Natural killer cell (primary cell): ENCODE measurements around the gene ARMC9. TPM values are rescaled to one million over a fixed set of nuclear protein-coding genes. Genes with fewer than 3 reads are reported as not detected.

ENCODE experiments used
- ATAC-seq, 3 donors: fragments of 150-1000 bp in 2 of 3; fragments of 200-7000 bp in 1 of 3; cut with Tn5 transposase; 1 replicate in 1 of 3; 2 replicates in 2 of 3; pipeline ENCODE4 v1.10.0; 2021; ENCODE audit warnings: mild to moderate bottlenecking in 2 of 3, moderate library complexity in 2 of 3
- DNase-seq, 2 donors: peaks; one replicate each; pipeline versions ENCODE4 v3.0.0 to v3.0.0-alpha.2; 2013 to 2021; ENCODE audit warnings: mixed read lengths in 1 of 2
- H3K27ac ChIP-seq: one replicate; pipeline ENCODE4 v1.5.1; 2013; ENCODE audit warnings: mild to moderate bottlenecking, low read length
- H3K27me3 ChIP-seq: one replicate; pipeline ENCODE4 v1.6.1; 2013; ENCODE audit warnings: low read length; ENCODE audit not compliant: control insufficient read depth, insufficient read depth
- H3K36me3 ChIP-seq: one replicate; pipeline ENCODE4 v1.6.1; 2013; ENCODE audit warnings: low read length; ENCODE audit not compliant: control insufficient read depth, insufficient read depth
- H3K4me1 ChIP-seq: one replicate; pipeline ENCODE4 v1.6.1; 2013; ENCODE audit warnings: low read length; ENCODE audit not compliant: control insufficient read depth, insufficient read depth
- H3K4me3 ChIP-seq: one replicate; pipeline ENCODE4 v1.5.1; 2013; ENCODE audit warnings: low read length
- H3K9me3 ChIP-seq: one replicate; pipeline ENCODE4 v1.6.1; 2013; ENCODE audit warnings: low read length; ENCODE audit not compliant: control insufficient read depth, insufficient read depth
- H3K27ac Mint-ChIP-seq, 2 donors: one replicate each; pipeline ENCODE4 v1.8.0; 2022; ENCODE audit warnings: mild to moderate bottlenecking in 2 of 2, mixed read lengths in 2 of 2, moderate library complexity in 1 of 2
- H3K27me3 Mint-ChIP-seq, 2 donors: one replicate each; pipeline ENCODE4 v1.8.0; 2022; ENCODE audit warnings: low read depth in 2 of 2, mixed read lengths in 2 of 2
- H3K36me3 Mint-ChIP-seq: one replicate; pipeline ENCODE4 v1.8.0; 2022; ENCODE audit warnings: mixed read lengths
- H3K4me1 Mint-ChIP-seq, 2 donors: one replicate each; pipeline ENCODE4 v1.8.0; 2022; ENCODE audit warnings: mixed read lengths in 2 of 2
- H3K4me3 Mint-ChIP-seq: one replicate; pipeline ENCODE4 v1.8.0; 2022; ENCODE audit warnings: mild to moderate bottlenecking, moderate library complexity, mixed read lengths
- H3K9me3 Mint-ChIP-seq, 2 donors: one replicate each; pipeline ENCODE4 v1.8.0; 2022; ENCODE audit warnings: mixed read lengths in 2 of 2
- CTCF ChIP-seq: fragments of 200-600 bp; IDR thresholded peaks from one replicate; pipeline ENCODE4 v1.8.0; 2022; ENCODE audit warnings: antibody characterized with exemption
- WGBS: methylation state at CpG from one replicate; pipeline ENCODE4 v1.1.7; 2013; ENCODE audit warnings: missing lambda C conversion rate; ENCODE audit not compliant: insufficient coverage; 5-methylcytosine and 5-hydroxymethylcytosine counted together
- intact Hi-C: fragments of 100-400 bp; cut with micrococcal nuclease; formaldehyde crosslinking; loops from one replicate; pipeline ENCODE4 v1.14.2; 2022
- total RNA-seq, 4 donors: library from RNA; stranded (reverse); fragments of 120-200 nt in 1 of 4; gene quantifications; one replicate each; pipeline versions ENCODE4 v1.2.3 to v1.2.4, GENCODE V29; 2013 to 2022

Gene ARMC9
- total RNA-seq = 1 to 10 TPM; 1.2 to 2.3 (median 2.0) TPM
- total RNA-seq (2013) = 1.7 TPM

GRCh38 chr2:231198291-231199173, at the start of gene ARMC9:
Gene ARMC9, plus strand, starts transcription at chr2:231198631. Its CDS starts 7,608 bp downstream, at chr2:231206239.
- H3K27me3 ChIP-seq = no peaks in the 10 kb centered on the region
- peak within 1 kb of the TSS; percentile 43 for H3K27ac ChIP-seq
- H3K27ac Mint-ChIP-seq = peak within 1 kb of the TSS; percentile 54 to 85
- H3K9me3 ChIP-seq = no peaks in the 10 kb centered on the region
- DNase-seq = peak; percentile 72 to 82
- no peaks in the 10 kb centered on the region for H3K36me3 ChIP-seq
- H3K4me3 ChIP-seq = peak within 1 kb of the TSS; percentile 89
- ATAC-seq = peak; percentile 91 to 96 (median 91)
- H3K4me1 ChIP-seq = peaks cover 13% of the 10 kb centered on the region
- no peak for TF ChIP-seq CTCF
- H3K4me1 Mint-ChIP-seq = peaks cover 9 to 13% of the 10 kb centered on the region in 2 donors
- peak within 1 kb of the TSS; percentile 94 for H3K4me3 Mint-ChIP-seq
- no peaks in the 10 kb centered on the region for H3K36me3 Mint-ChIP-seq
- 2% methylated on average over 83 of the region's 83 CpGs for WGBS
- no peaks in the 10 kb centered on the region for H3K9me3 Mint-ChIP-seq
- intact Hi-C loops = no loop called here
- H3K27me3 Mint-ChIP-seq = peaks cover 0 to 10% of the 10 kb centered on the region in 2 donors

GRCh38 chr2:231152800-231153557, 45.5 kb upstream of the ARMC9 start:
- H3K9me3 ChIP-seq = no peaks in the 10 kb centered on the region
- no peaks in the 10 kb centered on the region for H3K4me1 ChIP-seq
- DNase-seq = no peak
- Mint-ChIP-seq H3K4me3 (no peak overlapping the region), H3K27ac (no peak overlapping the region), H3K4me1 (no peaks in the 10 kb centered on the region), H3K36me3 (peaks cover 5% of the 10 kb centered on the region), H3K27me3 (no peaks in the 10 kb centered on the region), H3K9me3 (no peaks in the 10 kb centered on the region)
- no peaks in the 10 kb centered on the region for H3K27me3 ChIP-seq
- intact Hi-C loops = no loop called here
- WGBS = 96% methylated on average over 6 of the region's 8 CpGs
- H3K27ac ChIP-seq = no peak overlapping the region
- no peak for ATAC-seq
- H3K36me3 ChIP-seq = peaks cover 32% of the 10 kb centered on the region
- no peak overlapping the region for H3K4me3 ChIP-seq
- TF ChIP-seq CTCF = no peak

GRCh38 chr2:231159306-231159705, 39.1 kb upstream of the ARMC9 start:
- TF ChIP-seq CTCF = no peak
- peaks cover 4% of the 10 kb centered on the region for H3K4me1 ChIP-seq
- Mint-ChIP-seq H3K27me3 (no peaks in the 10 kb centered on the region), H3K27ac (no peak overlapping the region), H3K9me3 (no peaks in the 10 kb centered on the region), H3K4me1 (no peaks in the 10 kb centered on the region), H3K4me3 (no peak overlapping the region), H3K36me3 (no peaks in the 10 kb centered on the region)
- H3K4me3 ChIP-seq = no peak overlapping the region
- H3K9me3 ChIP-seq = no peaks in the 10 kb centered on the region
- intact Hi-C loops = no loop called here
- DNase-seq = no peak
- H3K36me3 ChIP-seq = peaks cover 26% of the 10 kb centered on the region
- ATAC-seq = no peak
- H3K27me3 ChIP-seq = no peaks in the 10 kb centered on the region
- H3K27ac ChIP-seq = no peak overlapping the region
